ENCODE results near the gene KCNJ6. TPM values are rescaled to one million over a fixed set of nuclear protein-coding genes. Genes with fewer than 3 reads are reported as not detected.
A peak's percentile ranks its signal among the peaks of the same experiment; 100 is the strongest.

Gene KCNJ6
- total RNA-seq, 1 donor from 2014 or later: 10.5 TPM

GRCh38 chr21:37601915-37602314 lies 314.3 kb downstream of the KCNJ6 start:
- Mint-ChIP-seq H3K9me3 (ENCODE audit: unreplicated experiment) (peaks cover 7% of the 10 kb centered on the region), H3K4me1 (ENCODE audit: unreplicated experiment) (no peaks in the 10 kb centered on the region), H3K27me3 (ENCODE audit: unreplicated experiment) (no peaks in the 10 kb centered on the region), H3K36me3 (ENCODE audit: unreplicated experiment) (no peaks in the 10 kb centered on the region), H3K4me3 (ENCODE audit: unreplicated experiment) (no peak overlapping the region), H3K27ac (ENCODE audit: unreplicated experiment) (no peak overlapping the region)
- DNase-seq (ENCODE audit: extremely low spot score, unreplicated experiment): no peak
- no peak for TF ChIP-seq CTCF (IDR thresholded peaks at IDR 0.05)

- Mint-ChIP-seq H3K36me3 (ENCODE audit: unreplicated experiment) (no peaks in the 10 kb centered on the region), H3K4me1 (ENCODE audit: unreplicated experiment) (no peaks in the 10 kb centered on the region), H3K9me3 (ENCODE audit: unreplicated experiment) (peaks cover 5% of the 10 kb centered on the region), H3K27ac (ENCODE audit: unreplicated experiment) (no peak overlapping the region), H3K27me3 (ENCODE audit: unreplicated experiment) (no peaks in the 10 kb centered on the region), H3K4me3 (ENCODE audit: unreplicated experiment) (no peak overlapping the region)
- TF ChIP-seq CTCF (IDR thresholded peaks at IDR 0.05): no peak
- no peak for DNase-seq (ENCODE audit: extremely low spot score, unreplicated experiment)
Measured at GRCh38 chr21:37601027-37601426, 315.2 kb downstream of the KCNJ6 start.

- H3K36me3 Mint-ChIP-seq (ENCODE audit: unreplicated experiment): no peaks in the 10 kb centered on the region
- no peaks in the 10 kb centered on the region for H3K27me3 Mint-ChIP-seq (ENCODE audit: unreplicated experiment)
- no peaks in the 10 kb centered on the region for H3K4me1 Mint-ChIP-seq (ENCODE audit: unreplicated experiment)
- no peaks in the 10 kb centered on the region for H3K9me3 Mint-ChIP-seq (ENCODE audit: unreplicated experiment)
- H3K4me3 Mint-ChIP-seq (ENCODE audit: unreplicated experiment): no peak overlapping the region
- no peak for DNase-seq (ENCODE audit: extremely low spot score, unreplicated experiment)
- H3K27ac Mint-ChIP-seq (ENCODE audit: unreplicated experiment): no peak overlapping the region
- no peak for TF ChIP-seq CTCF (IDR thresholded peaks at IDR 0.05)
Measured at GRCh38 chr21:37595944-37596343, 320.3 kb downstream of the KCNJ6 start.

GRCh38 chr21:37594472-37594951 lies 321.7 kb downstream of the KCNJ6 start:
- DNase-seq (ENCODE audit: extremely low spot score, unreplicated experiment): peak; percentile 69
- Mint-ChIP-seq H3K4me1 (ENCODE audit: unreplicated experiment) (no peaks in the 10 kb centered on the region), H3K36me3 (ENCODE audit: unreplicated experiment) (no peaks in the 10 kb centered on the region), H3K27me3 (ENCODE audit: unreplicated experiment) (no peaks in the 10 kb centered on the region), H3K9me3 (ENCODE audit: unreplicated experiment) (no peaks in the 10 kb centered on the region), H3K4me3 (ENCODE audit: unreplicated experiment) (no peak overlapping the region), H3K27ac (ENCODE audit: unreplicated experiment) (no peak overlapping the region)
- no peak for TF ChIP-seq CTCF (IDR thresholded peaks at IDR 0.05)

GRCh38 chr21:37593740-37594471 lies 322.4 kb downstream of the KCNJ6 start:
- Mint-ChIP-seq H3K27ac (ENCODE audit: unreplicated experiment) (no peak overlapping the region), H3K4me1 (ENCODE audit: unreplicated experiment) (no peaks in the 10 kb centered on the region), H3K36me3 (ENCODE audit: unreplicated experiment) (no peaks in the 10 kb centered on the region), H3K4me3 (ENCODE audit: unreplicated experiment) (no peak overlapping the region), H3K27me3 (ENCODE audit: unreplicated experiment) (no peaks in the 10 kb centered on the region), H3K9me3 (ENCODE audit: unreplicated experiment) (no peaks in the 10 kb centered on the region)
- no peak for TF ChIP-seq CTCF (IDR thresholded peaks at IDR 0.05)
- DNase-seq (ENCODE audit: extremely low spot score, unreplicated experiment): peak; percentile 53

Data from osteocyte (in vitro differentiated cells).